HepG2 (cell line): ENCODE results near the gene ZBTB45. TPM values are rescaled to one million over a fixed set of nuclear protein-coding genes. Genes with fewer than 3 reads are reported as not detected.

Source experiments
- ARNTL ChIP-seq: sonication (generic); formaldehyde crosslinking; IDR thresholded peaks from 2 replicates; pipeline ENCODE4 v1.4.0; 2020; ENCODE audit warnings: mild to moderate bottlenecking, missing genetic modification reagents
- ATAD3A ChIP-seq: sonication (generic); formaldehyde crosslinking; IDR thresholded peaks from 2 replicates; pipeline ENCODE4 v1.4.0; 2020; ENCODE audit warnings: missing genetic modification reagents
- CAMTA2 ChIP-seq: sonication (generic); formaldehyde crosslinking; IDR thresholded peaks from 2 replicates; pipeline ENCODE4 v1.4.0; 2020; ENCODE audit warnings: mild to moderate bottlenecking, missing genetic modification reagents, borderline replicate concordance
- FOXA3 ChIP-seq: IDR thresholded peaks from 2 replicates; pipeline ENCODE4 v1.6.1; 2016; ENCODE audit warnings: missing genetic modification reagents, missing compliant biosample characterization
- GLI4 ChIP-seq: sonication (generic); formaldehyde crosslinking; IDR thresholded peaks from 2 replicates; pipeline ENCODE4 v1.5.1; 2020; ENCODE audit warnings: missing genetic modification reagents, mild to moderate bottlenecking, moderate library complexity, borderline replicate concordance
- HNRNPH1 ChIP-seq: fragments of 200-400 bp; formaldehyde crosslinking; optimal IDR thresholded peaks from 2 replicates; pipeline ENCODE3; 2017; ENCODE audit warnings: mild to moderate bottlenecking, low read depth, low read length
- KDM5B ChIP-seq: sonication (generic); formaldehyde crosslinking; IDR thresholded peaks from 2 replicates; pipeline ENCODE4 v1.4.0; 2020; ENCODE audit warnings: missing genetic modification reagents, mild to moderate bottlenecking, borderline replicate concordance
- NFE2 ChIP-seq: sonication (generic); formaldehyde crosslinking; IDR thresholded peaks from 2 replicates; pipeline ENCODE4 v1.4.0; 2020; ENCODE audit warnings: missing genetic modification reagents
- POLR2AphosphoS2 ChIP-seq: IDR thresholded peaks from 2 replicates; pipeline ENCODE4 v1.6.1; 2011; ENCODE audit warnings: low read depth, low read length, improper control_type of control experiment
- SCMH1 ChIP-seq: sonication (generic); formaldehyde crosslinking; IDR thresholded peaks from 2 replicates; pipeline ENCODE4 v1.9.0; 2021; ENCODE audit warnings: missing genetic modification reagents, mild to moderate bottlenecking, borderline replicate concordance
- SNRNP70 ChIP-seq: fragments of 200-400 bp; formaldehyde crosslinking; IDR thresholded peaks from 2 replicates; pipeline ENCODE4 v1.6.1; 2017; ENCODE audit warnings: mild to moderate bottlenecking, low read depth, low read length, moderate library complexity
- ZFP36L2 ChIP-seq: sonication (generic); formaldehyde crosslinking; IDR thresholded peaks from 2 replicates; pipeline ENCODE4 v1.4.0; 2020; ENCODE audit warnings: missing genetic modification reagents
- ZFP90 ChIP-seq: sonication (generic); formaldehyde crosslinking; IDR thresholded peaks from 2 replicates; pipeline ENCODE4 v1.8.0; 2022; ENCODE audit warnings: missing genetic modification reagents, mild to moderate bottlenecking, inconsistent platforms, borderline replicate concordance
- ZNF441 ChIP-seq: sonication (generic); formaldehyde crosslinking; IDR thresholded peaks from 2 replicates; pipeline ENCODE4 v1.7.0; 2021; ENCODE audit warnings: missing genetic modification reagents, borderline replicate concordance
- ZNF564 ChIP-seq: sonication (generic); formaldehyde crosslinking; IDR thresholded peaks from 2 replicates; pipeline ENCODE4 v1.8.1; 2023; ENCODE audit warnings: mild to moderate bottlenecking, missing genetic modification reagents
- ZZZ3 ChIP-seq: sonication (generic); formaldehyde crosslinking; IDR thresholded peaks from 2 replicates; pipeline ENCODE4 v1.4.0; 2020; ENCODE audit warnings: missing genetic modification reagents, mild to moderate bottlenecking, borderline replicate concordance
- polyA plus RNA-seq, 8 experiments: library from polyadenylated mRNA; depleted of rRNA in 3 of 8; stranded (reverse) in 7 of 8; unstranded in 1 of 8; fragments of >200 nt; fragmentation: Illumina TruSeq in 4 of 8; extraction: Trizol in 4 of 8; gene quantifications; 2 replicates each; pipeline versions ENCODE4 v1.2.1 to v1.2.3, GENCODE V29; 2011 to 2016; ENCODE audit warnings: low read depth in 4 of 8, missing spikeins in 1 of 8, mixed read lengths in 1 of 8; ENCODE audit not compliant: insufficient read depth in 1 of 8
- total RNA-seq, 5 experiments: library from RNA; depleted of rRNA; stranded (reverse); fragments of >200 nt; fragmentation: Illumina TruSeq; extraction: Trizol; gene quantifications; 2 replicates each; pipeline ENCODE4 v1.2.3, GENCODE V29; 2016; ENCODE audit warnings: low read depth in 1 of 5
- TF ChIP-seq, protein P1 (sequence below): IDR thresholded peaks from 2 replicates; pipeline ENCODE4 v1.6.1; 2012; ENCODE audit warnings: low read length, improper control_type of control experiment
- TF ChIP-seq, protein P2 (sequence below): sonication (generic); formaldehyde crosslinking; IDR thresholded peaks from 2 replicates; pipeline ENCODE4 v1.5.1; 2020; ENCODE audit warnings: missing genetic modification reagents, mild to moderate bottlenecking, borderline replicate concordance
- TF ChIP-seq, protein P3 (sequence below): sonication (generic); formaldehyde crosslinking; IDR thresholded peaks from 2 replicates; pipeline ENCODE4 v1.4.0; 2020; ENCODE audit warnings: missing genetic modification reagents, borderline replicate concordance
- TF ChIP-seq, protein P4 (sequence below): IDR thresholded peaks from 2 replicates; pipeline ENCODE4 v1.6.1; 2016
- TF ChIP-seq, protein P5 (sequence below): IDR thresholded peaks from 2 replicates; pipeline ENCODE4 v1.6.1; 2016; ENCODE audit warnings: mild to moderate bottlenecking, missing biosample characterization, missing genetic modification reagents

Gene ZBTB45
- total and polyA plus RNA-seq, 2 of the 13 experiments (the other 11 are each of a cell fraction or from before 2014, with no cell fraction given) = 3.0 to 3.7 TPM

DNA sequence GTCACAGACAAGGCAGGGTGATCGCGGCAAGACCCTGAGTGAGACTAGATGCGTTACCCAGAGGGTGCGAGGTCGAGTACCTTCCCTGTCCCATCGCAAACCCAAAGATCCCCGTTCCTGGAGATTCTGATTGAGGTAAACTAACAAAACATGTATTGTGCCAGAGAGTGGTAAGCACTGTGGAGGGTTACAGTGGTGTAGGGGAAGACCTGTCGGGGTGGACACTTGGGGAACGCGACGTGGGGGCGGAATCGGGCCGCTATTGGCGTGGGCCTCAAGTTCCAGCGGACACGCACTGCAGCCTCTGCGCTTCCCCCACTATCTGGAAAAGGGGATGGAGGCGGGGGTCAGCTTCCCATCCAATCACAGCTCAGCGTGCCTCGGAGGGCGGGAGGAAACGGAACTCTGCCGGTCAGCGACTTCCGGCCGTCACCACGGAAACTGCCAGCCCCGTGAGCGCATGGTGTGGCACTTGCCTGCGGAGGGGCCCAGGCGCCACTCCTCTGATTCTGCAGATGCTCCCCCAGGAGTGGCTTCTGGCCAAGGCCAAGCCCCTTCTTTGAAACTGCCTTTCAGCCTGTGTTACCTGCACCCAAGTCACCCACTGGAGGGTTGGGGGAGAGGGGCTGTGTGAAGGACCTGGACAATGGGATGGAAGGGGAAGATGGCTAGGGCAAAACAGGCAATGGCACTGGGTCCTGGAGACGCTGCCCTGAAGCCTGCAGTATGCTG is 39.8 kb upstream of the ZBTB45 start (continued):
- TF ChIP-seq, protein P1, sequence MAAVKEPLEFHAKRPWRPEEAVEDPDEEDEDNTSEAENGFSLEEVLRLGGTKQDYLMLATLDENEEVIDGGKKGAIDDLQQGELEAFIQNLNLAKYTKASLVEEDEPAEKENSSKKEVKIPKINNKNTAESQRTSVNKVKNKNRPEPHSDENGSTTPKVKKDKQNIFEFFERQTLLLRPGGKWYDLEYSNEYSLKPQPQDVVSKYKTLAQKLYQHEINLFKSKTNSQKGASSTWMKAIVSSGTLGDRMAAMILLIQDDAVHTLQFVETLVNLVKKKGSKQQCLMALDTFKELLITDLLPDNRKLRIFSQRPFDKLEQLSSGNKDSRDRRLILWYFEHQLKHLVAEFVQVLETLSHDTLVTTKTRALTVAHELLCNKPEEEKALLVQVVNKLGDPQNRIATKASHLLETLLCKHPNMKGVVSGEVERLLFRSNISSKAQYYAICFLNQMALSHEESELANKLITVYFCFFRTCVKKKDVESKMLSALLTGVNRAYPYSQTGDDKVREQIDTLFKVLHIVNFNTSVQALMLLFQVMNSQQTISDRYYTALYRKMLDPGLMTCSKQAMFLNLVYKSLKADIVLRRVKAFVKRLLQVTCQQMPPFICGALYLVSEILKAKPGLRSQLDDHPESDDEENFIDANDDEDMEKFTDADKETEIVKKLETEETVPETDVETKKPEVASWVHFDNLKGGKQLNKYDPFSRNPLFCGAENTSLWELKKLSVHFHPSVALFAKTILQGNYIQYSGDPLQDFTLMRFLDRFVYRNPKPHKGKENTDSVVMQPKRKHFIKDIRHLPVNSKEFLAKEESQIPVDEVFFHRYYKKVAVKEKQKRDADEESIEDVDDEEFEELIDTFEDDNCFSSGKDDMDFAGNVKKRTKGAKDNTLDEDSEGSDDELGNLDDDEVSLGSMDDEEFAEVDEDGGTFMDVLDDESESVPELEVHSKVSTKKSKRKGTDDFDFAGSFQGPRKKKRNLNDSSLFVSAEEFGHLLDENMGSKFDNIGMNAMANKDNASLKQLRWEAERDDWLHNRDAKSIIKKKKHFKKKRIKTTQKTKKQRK = no peak
- TF ChIP-seq KDM5B (CRISPR knock-in tag) = no peak; the same call in 1 of the 2 replicates
- TF ChIP-seq ZZZ3 (CRISPR knock-in tag) = peak; percentile 90
- no peak for TF ChIP-seq CAMTA2 (CRISPR knock-in tag)
- TF ChIP-seq ARNTL (CRISPR knock-in tag) = no peak; the same call in none of the 2 replicates
- TF ChIP-seq, protein P2, sequence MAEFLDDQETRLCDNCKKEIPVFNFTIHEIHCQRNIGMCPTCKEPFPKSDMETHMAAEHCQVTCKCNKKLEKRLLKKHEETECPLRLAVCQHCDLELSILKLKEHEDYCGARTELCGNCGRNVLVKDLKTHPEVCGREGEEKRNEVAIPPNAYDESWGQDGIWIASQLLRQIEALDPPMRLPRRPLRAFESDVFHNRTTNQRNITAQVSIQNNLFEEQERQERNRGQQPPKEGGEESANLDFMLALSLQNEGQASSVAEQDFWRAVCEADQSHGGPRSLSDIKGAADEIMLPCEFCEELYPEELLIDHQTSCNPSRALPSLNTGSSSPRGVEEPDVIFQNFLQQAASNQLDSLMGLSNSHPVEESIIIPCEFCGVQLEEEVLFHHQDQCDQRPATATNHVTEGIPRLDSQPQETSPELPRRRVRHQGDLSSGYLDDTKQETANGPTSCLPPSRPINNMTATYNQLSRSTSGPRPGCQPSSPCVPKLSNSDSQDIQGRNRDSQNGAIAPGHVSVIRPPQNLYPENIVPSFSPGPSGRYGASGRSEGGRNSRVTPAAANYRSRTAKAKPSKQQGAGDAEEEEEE = no peak
- no peak for TF ChIP-seq ZFP36L2 (CRISPR knock-in tag)
- TF ChIP-seq, protein P3, sequence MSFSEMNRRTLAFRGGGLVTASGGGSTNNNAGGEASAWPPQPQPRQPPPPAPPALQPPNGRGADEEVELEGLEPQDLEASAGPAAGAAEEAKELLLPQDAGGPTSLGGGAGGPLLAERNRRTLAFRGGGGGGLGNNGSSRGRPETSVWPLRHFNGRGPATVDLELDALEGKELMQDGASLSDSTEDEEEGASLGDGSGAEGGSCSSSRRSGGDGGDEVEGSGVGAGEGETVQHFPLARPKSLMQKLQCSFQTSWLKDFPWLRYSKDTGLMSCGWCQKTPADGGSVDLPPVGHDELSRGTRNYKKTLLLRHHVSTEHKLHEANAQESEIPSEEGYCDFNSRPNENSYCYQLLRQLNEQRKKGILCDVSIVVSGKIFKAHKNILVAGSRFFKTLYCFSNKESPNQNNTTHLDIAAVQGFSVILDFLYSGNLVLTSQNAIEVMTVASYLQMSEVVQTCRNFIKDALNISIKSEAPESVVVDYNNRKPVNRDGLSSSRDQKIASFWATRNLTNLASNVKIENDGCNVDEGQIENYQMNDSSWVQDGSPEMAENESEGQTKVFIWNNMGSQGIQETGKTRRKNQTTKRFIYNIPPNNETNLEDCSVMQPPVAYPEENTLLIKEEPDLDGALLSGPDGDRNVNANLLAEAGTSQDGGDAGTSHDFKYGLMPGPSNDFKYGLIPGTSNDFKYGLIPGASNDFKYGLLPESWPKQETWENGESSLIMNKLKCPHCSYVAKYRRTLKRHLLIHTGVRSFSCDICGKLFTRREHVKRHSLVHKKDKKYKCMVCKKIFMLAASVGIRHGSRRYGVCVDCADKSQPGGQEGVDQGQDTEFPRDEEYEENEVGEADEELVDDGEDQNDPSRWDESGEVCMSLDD = no peak
- TF ChIP-seq, protein P4, sequence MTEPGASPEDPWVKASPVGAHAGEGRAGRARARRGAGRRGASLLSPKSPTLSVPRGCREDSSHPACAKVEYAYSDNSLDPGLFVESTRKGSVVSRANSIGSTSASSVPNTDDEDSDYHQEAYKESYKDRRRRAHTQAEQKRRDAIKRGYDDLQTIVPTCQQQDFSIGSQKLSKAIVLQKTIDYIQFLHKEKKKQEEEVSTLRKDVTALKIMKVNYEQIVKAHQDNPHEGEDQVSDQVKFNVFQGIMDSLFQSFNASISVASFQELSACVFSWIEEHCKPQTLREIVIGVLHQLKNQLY (CRISPR knock-in tag) = no peak
- peak; percentile 58; the same call in 1 of the 2 replicates for TF ChIP-seq ZNF441 (CRISPR knock-in tag)
- TF ChIP-seq ZFP90 (CRISPR knock-in tag) = no peak
- no peak for TF ChIP-seq ZNF564 (CRISPR knock-in tag)
- TF ChIP-seq SNRNP70 = no peak
- TF ChIP-seq NFE2 (CRISPR knock-in tag) = no peak
- no peak for TF ChIP-seq ATAD3A (CRISPR knock-in tag)
- TF ChIP-seq, protein P5, sequence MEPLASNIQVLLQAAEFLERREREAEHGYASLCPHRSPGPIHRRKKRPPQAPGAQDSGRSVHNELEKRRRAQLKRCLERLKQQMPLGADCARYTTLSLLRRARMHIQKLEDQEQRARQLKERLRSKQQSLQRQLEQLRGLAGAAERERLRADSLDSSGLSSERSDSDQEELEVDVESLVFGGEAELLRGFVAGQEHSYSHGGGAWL (CRISPR knock-in tag) = peak; percentile 70
- TF ChIP-seq HNRNPH1 = no peak
- TF ChIP-seq SCMH1 = no peak
- no peak for TF ChIP-seq POLR2AphosphoS2
- TF ChIP-seq GLI4 (CRISPR knock-in tag) = 0 out of 2 replicates have a peak, but pooled peaks have one; percentile 10
- TF ChIP-seq FOXA3 (CRISPR knock-in tag) = no peak
